Jurkat, Clone E6-1 (cell line): Measurements from ENCODE around the gene SHISA5.

Experiments used
- DNase-seq: peaks from one replicate; pipeline ENCODE4 v3.0.0-alpha.2; 2011; ENCODE audit warnings: low read depth, low spot score
- H3K4me3 ChIP-seq: 2 replicates; pipeline ENCODE4 v1.5.1; 2011; ENCODE audit warnings: mild to moderate bottlenecking, low read length, control low read depth, moderate library complexity

Gene SHISA5

GRCh38 chr3:48423883-48424695 is 79.9 kb downstream of the SHISA5 start:
- DNase-seq = no peak
- no peak overlapping the region for H3K4me3 ChIP-seq

GRCh38 chr3:48423241-48423882 is 80.6 kb downstream of the SHISA5 start:
- H3K4me3 ChIP-seq = no peak overlapping the region
- no peak for DNase-seq

- H3K4me3 ChIP-seq = no peak overlapping the region
- no peak for DNase-seq
Measured at GRCh38 chr3:48422681-48423080, 81.3 kb downstream of the SHISA5 start.

- DNase-seq = no peak
Measured at GRCh38 chr3:48422272-48422671, 81.7 kb downstream of the SHISA5 start.

GRCh38 chr3:48420561-48420960 is 83.4 kb downstream of the SHISA5 start:
- no peak for DNase-seq
- no peak overlapping the region for H3K4me3 ChIP-seq

More at GRCh38 chr3:48422272-48422671, 81.7 kb downstream of the SHISA5 start:
- H3K4me3 ChIP-seq = no peak overlapping the region

- no peak overlapping the region for H3K4me3 ChIP-seq
- no peak for DNase-seq
Measured at GRCh38 chr3:48419597-48419996, 84.4 kb downstream of the SHISA5 start.

GRCh38 chr3:48419149-48419548 is 84.8 kb downstream of the SHISA5 start:
- no peak for DNase-seq
- H3K4me3 ChIP-seq = no peak overlapping the region

GRCh38 chr3:48418651-48419050 is 85.3 kb downstream of the SHISA5 start:
- H3K4me3 ChIP-seq = no peak overlapping the region
- DNase-seq = no peak

GRCh38 chr3:48418140-48418539 is 85.8 kb downstream of the SHISA5 start:
- no peak overlapping the region for H3K4me3 ChIP-seq
- DNase-seq = no peak
